PFSK-1 (cell line): ENCODE results near the gene ALDH3B1.

Experiments
- POLR2AphosphoS5 ChIP-seq: IDR thresholded peaks from 2 replicates; pipeline ENCODE4 v1.6.1; 2012; ENCODE audit warnings: low read depth, mild to moderate bottlenecking, control low read depth, low read length, moderate library complexity
- TAF1 ChIP-seq: IDR thresholded peaks from 2 replicates; pipeline ENCODE4 v1.6.1; 2012; ENCODE audit warnings: low read length, control low read depth, borderline replicate concordance; ENCODE audit not compliant: insufficient read depth

- TF ChIP-seq POLR2AphosphoS5 = no peak
- no peak for TF ChIP-seq TAF1
These were observed 18.8 kb downstream of the ALDH3B1 start for GRCh38 chr11:68028802-68029545.
